A549 (cell line): ENCODE data around the gene ATP13A2. TPM values are rescaled to one million over a fixed set of nuclear protein-coding genes. Genes with fewer than 3 reads are reported as not detected.

ENCODE experiments used
- ATAC-seq, 2 experiments: fragments of 200-7000 bp in 1 of 2; fragments of >200 bp in 1 of 2; cut with Nextera tagmentation in 1 of 2; cut with Tn5 transposase in 1 of 2; 3 replicates each; pipeline versions ENCODE4 v1.8.0 to v1.9.1; 2018 to 2020; ENCODE audit warnings: mild to moderate bottlenecking in 1 of 2, moderate library complexity in 1 of 2
- CTCF ChIA-PET: fragments of 300-600 bp; sonication (Branson Sonifier 250); formaldehyde crosslinking; extraction: SDS; loops from one replicate; lab custom pipeline; 2021; ENCODE audit warnings: antibody characterized with exemption, inconsistent platforms; lab: Yijun Ruan, JAX
- POLR2A ChIA-PET: fragments of 350-600 bp; formaldehyde crosslinking; extraction: SDS; loops from one replicate; lab custom pipeline; 2021; ENCODE audit warnings: antibody characterized with exemption, inconsistent platforms; lab: Yijun Ruan, JAX
- DNase-seq, 2 experiments: peaks; one replicate each; pipeline versions ENCODE4 v3.0.0 to v3.0.0-alpha.2; 2011 to 2016; ENCODE audit warnings: low read depth in 1 of 2, low spot score in 1 of 2
- FAIRE-seq: peaks from 2 replicates; lab custom pipeline; 2011; peaks lifted over from hg19 to GRCh38; lab: Jason Lieb, UNC
- H3K27ac ChIP-seq, 2 experiments: fragments of >200 bp; sonication (Bioruptor Twin); formaldehyde crosslinking; 3 replicates each; pipeline ENCODE4 v1.5.1; 2016 to 2017
- H3K4me1 ChIP-seq: fragments of >200 bp; sonication (Bioruptor Twin); formaldehyde crosslinking; 3 replicates; pipeline ENCODE4 v1.6.1; 2016
- H3K4me2 ChIP-seq: fragments of >200 bp; sonication (Bioruptor Twin); formaldehyde crosslinking; 3 replicates; pipeline ENCODE4 v1.6.1; 2016
- H3K4me3 ChIP-seq: fragments of >200 bp; sonication (Bioruptor Twin); formaldehyde crosslinking; 3 replicates; pipeline ENCODE4 v1.5.1; 2016
- H3K9me3 ChIP-seq: fragments of >200 bp; sonication (Bioruptor Twin); formaldehyde crosslinking; 3 replicates; pipeline ENCODE4 v1.6.1; 2016
- BCL3 ChIP-seq: fragments of >200 bp; sonication (Bioruptor Twin); formaldehyde crosslinking; IDR thresholded peaks from 3 replicates; pipeline ENCODE4 v1.6.1; 2016
- CBX2 ChIP-seq: fragments of 200-600 bp; sonication (generic); IDR thresholded peaks from 2 replicates; pipeline ENCODE4 v1.6.1; 2016; ENCODE audit warnings: low read depth, mild to moderate bottlenecking, borderline replicate concordance
- EHF ChIP-seq: fragments of 250-450 bp; sonication (Bioruptor Pico); IDR thresholded peaks from 2 replicates; pipeline ENCODE4 v1.5.0; 2020; ENCODE audit warnings: mild to moderate bottlenecking
- EP300 ChIP-seq, 2 experiments: fragments of >200 bp; sonication (Bioruptor Twin); formaldehyde crosslinking; IDR thresholded peaks; 2 replicates in 1 of 2; 3 replicates in 1 of 2; pipeline ENCODE4 v1.6.1; 2016 to 2017
- GATA3 ChIP-seq: IDR thresholded peaks from 2 replicates; pipeline ENCODE4 v1.6.1; 2012; ENCODE audit warnings: borderline replicate concordance
- HOXA7 ChIP-seq: fragments of 250-450 bp; sonication (Bioruptor Pico); IDR thresholded peaks from 2 replicates; pipeline ENCODE4 v1.5.0; 2020; ENCODE audit warnings: mild to moderate bottlenecking, moderate library complexity
- HOXB5 ChIP-seq: fragments of 250-450 bp; sonication (Bioruptor Pico); IDR thresholded peaks from 2 replicates; pipeline ENCODE4 v1.5.0; 2020; ENCODE audit warnings: mild to moderate bottlenecking, moderate library complexity
- KDM1A ChIP-seq: fragments of 200-600 bp; sonication (generic); IDR thresholded peaks from 2 replicates; pipeline ENCODE4 v1.6.1; 2016; ENCODE audit warnings: low read depth, mild to moderate bottlenecking
- KDM5A ChIP-seq: fragments of 200-600 bp; sonication (generic); IDR thresholded peaks from 2 replicates; pipeline ENCODE4 v1.6.1; 2016; ENCODE audit warnings: antibody characterized with exemption, mild to moderate bottlenecking
- MAFK ChIP-seq: fragments of 450-650 bp; IDR thresholded peaks from 2 replicates; pipeline ENCODE4 v1.6.1; 2014; ENCODE audit not compliant: partially characterized antibody
- MAZ ChIP-seq: fragments of 150-350 bp; IDR thresholded peaks from 2 replicates; pipeline ENCODE4 v1.6.1; 2014; ENCODE audit warnings: antibody characterized with exemption, low read depth, low read length, borderline replicate concordance
- MYC ChIP-seq: IDR thresholded peaks from 2 replicates; pipeline ENCODE4 v1.6.1; 2012; ENCODE audit warnings: mild to moderate bottlenecking, inconsistent platforms, low read length, improper control_type of control experiment, borderline replicate concordance
- PBX3 ChIP-seq: IDR thresholded peaks from 2 replicates; pipeline ENCODE4 v1.6.1; 2012
- REST ChIP-seq: fragments of 200-600 bp; sonication (generic); IDR thresholded peaks from 2 replicates; pipeline ENCODE4 v1.6.1; 2016; ENCODE audit warnings: antibody characterized with exemption, mild to moderate bottlenecking, moderate library complexity
- RNF2 ChIP-seq: fragments of 200-600 bp; sonication (generic); IDR thresholded peaks from 2 replicates; pipeline ENCODE4 v1.6.1; 2016; ENCODE audit warnings: low read depth, mild to moderate bottlenecking, antibody characterized with exemption, moderate library complexity, borderline replicate concordance
- SREBF2 ChIP-seq: fragments of 450-650 bp; IDR thresholded peaks from 2 replicates; pipeline ENCODE4 v1.6.1; 2014; ENCODE audit warnings: mild to moderate bottlenecking, moderate library complexity
- ZC3H11A ChIP-seq: fragments of 450-650 bp; IDR thresholded peaks from 2 replicates; pipeline ENCODE4 v1.6.1; 2014; ENCODE audit warnings: antibody characterized with exemption, mild to moderate bottlenecking
- ZSCAN20 ChIP-seq: fragments of 250-450 bp; sonication (Bioruptor Pico); IDR thresholded peaks from 2 replicates; pipeline ENCODE4 v1.8.0; 2022; ENCODE audit warnings: mild to moderate bottlenecking, moderate library complexity
- WGBS: methylation state at CpG from one replicate; pipeline ENCODE4 v1.1.6; 2017; ENCODE audit errors: missing lambda C conversion rate; 5-methylcytosine and 5-hydroxymethylcytosine counted together
- polyA plus RNA-seq, 4 experiments: library from polyadenylated mRNA; depleted of rRNA in 3 of 4; stranded (reverse); fragments of >200 nt; fragmentation: RNase III in 1 of 4; extraction: RNeasy Plus Mini Kit Qiagen cat#74134 plus additional on column Dnase treatment in 1 of 4; gene quantifications; 2 replicates in 3 of 4; 3 replicates in 1 of 4; pipeline ENCODE4 v1.2.3, GENCODE V29; 2011 to 2017

ATP13A2 gene
- polyA plus RNA-seq, 2 of the 4 experiments (the other 2 are of a cell fraction), result 7.9 to 23.1 TPM

- peak overlapping the region; percentile 86 to 98 for H3K27ac ChIP-seq
- peak overlapping the region; percentile 94 for H3K4me3 ChIP-seq
- ATAC-seq (peak; percentile 10 to 15; a peak in 3 of 6 replicates), FAIRE-seq (no peak), DNase-seq (no peak)
- CTCF ChIA-PET, result interaction anchor here (1.2 kb wide), 2 partner anchors 12 to 47 kb away, joined by 4 read pairs; no protein-coding TSS in a partner anchor
- WGBS, result 3% methylated on average over 7 of the region's 15 CpGs
- peak overlapping the region; percentile 94 for H3K4me2 ChIP-seq
- peaks cover 16% of the 10 kb centered on the region; the same call in 2 of the 3 replicates for H3K4me1 ChIP-seq
- no peaks in the 10 kb centered on the region for H3K9me3 ChIP-seq
- no peak for TF ChIP-seq HOXB5 (CRISPR knock-in tag)
- no peak for TF ChIP-seq EP300 (IDR thresholded peaks at IDR 0.05)
- TF ChIP-seq CBX2, result no peak
- TF ChIP-seq ZC3H11A, result no peak
- TF ChIP-seq BCL3, result no peak
- no peak for TF ChIP-seq MAZ
- TF ChIP-seq PBX3, result no peak
- POLR2A ChIA-PET, result no interaction called here
These were observed 663 bp downstream of the ATP13A2 start for GRCh38 chr1:17011092-17011438.

- no peak overlapping the region for H3K4me2 ChIP-seq
- DNase-seq, result no peak
- POLR2A ChIA-PET, result no interaction called here
These were observed 2.0 kb downstream of the ATP13A2 start for GRCh38 chr1:17009706-17010105.

More at GRCh38 chr1:17009706-17010105, 2.0 kb downstream of the ATP13A2 start:
- CTCF ChIA-PET, result interaction anchor here (0.9 to 1.4 kb wide), 3 partner anchors 17 to 41 kb away, joined by 3 to 5 read pairs (median 3); no protein-coding TSS in a partner anchor
- WGBS, result 87% methylated on average over 3 of the region's 4 CpGs
- TF ChIP-seq REST (no peak), EHF (CRISPR knock-in tag) (no peak), KDM1A (no peak), GATA3 (no peak), RNF2 (no peak), ZSCAN20 (CRISPR knock-in tag) (no peak), MYC (no peak), HOXA7 (CRISPR knock-in tag) (no peak), SREBF2 (no peak), PBX3 (no peak), BCL3 (no peak), MAFK (no peak), KDM5A (no peak)
- TF ChIP-seq, all 56 proteins: peak for 0
- FAIRE-seq (no peak), ATAC-seq (no peak)
- no peak overlapping the region for H3K4me3 ChIP-seq
- peaks cover 19% of the 10 kb centered on the region for H3K4me1 ChIP-seq
- no peaks in the 10 kb centered on the region for H3K9me3 ChIP-seq
- no peak overlapping the region for H3K27ac ChIP-seq
